HEK293 (cell line): ENCODE results near the gene FKBP8.

Source experiments
- BCL11A ChIP-seq: fragments of 450-650 bp; formaldehyde crosslinking; IDR thresholded peaks from 2 replicates; pipeline ENCODE4 v1.5.1; 2016; ENCODE audit warnings: low read depth, missing biosample characterization, missing genetic modification characterization
- HOXD13 ChIP-seq: sonication (generic); formaldehyde crosslinking; IDR thresholded peaks from 2 replicates; pipeline ENCODE4 v1.8.0; 2022; ENCODE audit warnings: missing genetic modification reagents, borderline replicate concordance
- IKZF3 ChIP-seq: fragments of 450-650 bp; IDR thresholded peaks from 2 replicates; pipeline ENCODE4 v1.5.0; 2018; ENCODE audit warnings: missing biosample characterization, mild to moderate bottlenecking, missing genetic modification characterization, moderate library complexity
- KLF16 ChIP-seq: fragments of 450-650 bp; formaldehyde crosslinking; IDR thresholded peaks from 2 replicates; pipeline ENCODE4 v1.5.1; 2017; ENCODE audit warnings: missing biosample characterization, missing genetic modification characterization
- MEIS1 ChIP-seq: sonication (generic); formaldehyde crosslinking; IDR thresholded peaks from 2 replicates; pipeline ENCODE4 v1.8.1; 2022; ENCODE audit warnings: missing genetic modification reagents, mild to moderate bottlenecking, borderline replicate concordance
- MYNN ChIP-seq: fragments of 450-650 bp; formaldehyde crosslinking; IDR thresholded peaks from 2 replicates; pipeline ENCODE4 v1.5.1; 2016; ENCODE audit warnings: missing biosample characterization, missing genetic modification characterization, borderline replicate concordance
- OSR2 ChIP-seq: fragments of 450-650 bp; formaldehyde crosslinking; IDR thresholded peaks from 2 replicates; pipeline ENCODE4 v1.5.1; 2016; ENCODE audit warnings: missing biosample characterization, missing genetic modification characterization
- ZBTB44 ChIP-seq: fragments of 450-650 bp; IDR thresholded peaks from 2 replicates; pipeline ENCODE4 v1.5.1; 2018; ENCODE audit warnings: missing biosample characterization, mild to moderate bottlenecking, missing genetic modification characterization
- ZBTB6 ChIP-seq: fragments of 450-650 bp; formaldehyde crosslinking; IDR thresholded peaks from 2 replicates; pipeline ENCODE4 v1.5.1; 2017; ENCODE audit warnings: missing biosample characterization, missing genetic modification characterization
- ZBTB7A ChIP-seq: fragments of 450-650 bp; formaldehyde crosslinking; IDR thresholded peaks from 2 replicates; pipeline ENCODE4 v1.5.1; 2016; ENCODE audit warnings: low read depth, missing biosample characterization, missing genetic modification characterization
- ZFP69B ChIP-seq: fragments of 450-650 bp; formaldehyde crosslinking; IDR thresholded peaks from 2 replicates; pipeline ENCODE4 v1.5.1; 2016; ENCODE audit warnings: missing biosample characterization, missing genetic modification characterization
- ZNF121 ChIP-seq: fragments of 450-650 bp; formaldehyde crosslinking; IDR thresholded peaks from 2 replicates; pipeline ENCODE4 v1.5.1; 2016; ENCODE audit warnings: missing biosample characterization, missing genetic modification characterization
- ZNF133 ChIP-seq: fragments of 450-650 bp; formaldehyde crosslinking; IDR thresholded peaks from 2 replicates; pipeline ENCODE4 v1.5.1; 2016; ENCODE audit warnings: missing biosample characterization, missing genetic modification characterization
- ZNF16 ChIP-seq: fragments of 450-650 bp; formaldehyde crosslinking; IDR thresholded peaks from 2 replicates; pipeline ENCODE4 v1.5.1; 2016; ENCODE audit warnings: low read depth, missing biosample characterization, missing genetic modification characterization
- ZNF169 ChIP-seq: fragments of 450-650 bp; formaldehyde crosslinking; IDR thresholded peaks from 2 replicates; pipeline ENCODE4 v1.5.1; 2016; ENCODE audit warnings: missing biosample characterization, missing genetic modification characterization
- ZNF221 ChIP-seq: fragments of 450-650 bp; formaldehyde crosslinking; IDR thresholded peaks from 2 replicates; pipeline ENCODE4 v1.5.1; 2017; ENCODE audit warnings: missing biosample characterization, missing genetic modification characterization, borderline replicate concordance
- ZNF248 ChIP-seq: fragments of 450-650 bp; formaldehyde crosslinking; IDR thresholded peaks from 2 replicates; pipeline ENCODE4 v1.5.1; 2017; ENCODE audit warnings: missing biosample characterization, missing genetic modification characterization
- ZNF341 ChIP-seq: fragments of 450-650 bp; formaldehyde crosslinking; IDR thresholded peaks from 2 replicates; pipeline ENCODE4; 2016; ENCODE audit warnings: low read depth, missing biosample characterization, missing genetic modification characterization
- ZNF529 ChIP-seq: fragments of 450-650 bp; formaldehyde crosslinking; IDR thresholded peaks from 2 replicates; pipeline ENCODE4 v1.5.1; 2017; ENCODE audit warnings: missing genetic modification characterization, missing biosample characterization; ENCODE audit not compliant: insufficient replicate concordance
- ZNF558 ChIP-seq: fragments of 450-650 bp; formaldehyde crosslinking; IDR thresholded peaks from 2 replicates; pipeline ENCODE4 v1.5.1; 2016; ENCODE audit warnings: missing biosample characterization, missing genetic modification characterization
- ZNF610 ChIP-seq: fragments of 450-650 bp; formaldehyde crosslinking; IDR thresholded peaks from 2 replicates; pipeline ENCODE4 v1.5.1; 2016; ENCODE audit warnings: missing biosample characterization, missing genetic modification characterization, borderline replicate concordance
- ZNF621 ChIP-seq: fragments of 450-650 bp; formaldehyde crosslinking; IDR thresholded peaks from 2 replicates; pipeline ENCODE4 v1.5.1; 2017; ENCODE audit warnings: missing biosample characterization, missing genetic modification characterization
- ZNF623 ChIP-seq: fragments of 450-650 bp; formaldehyde crosslinking; IDR thresholded peaks from 2 replicates; pipeline ENCODE4 v1.5.1; 2016; ENCODE audit warnings: missing biosample characterization, missing genetic modification characterization
- ZNF664 ChIP-seq: fragments of 450-650 bp; formaldehyde crosslinking; IDR thresholded peaks from 2 replicates; pipeline ENCODE4 v1.5.1; 2016; ENCODE audit warnings: missing biosample characterization, missing genetic modification characterization
- ZNF692 ChIP-seq: fragments of 450-650 bp; formaldehyde crosslinking; IDR thresholded peaks from 2 replicates; pipeline ENCODE4 v1.5.1; 2016; ENCODE audit warnings: missing biosample characterization, missing genetic modification characterization
- ZNF830 ChIP-seq: fragments of 450-650 bp; IDR thresholded peaks from 2 replicates; pipeline ENCODE4 v1.5.0; 2018; ENCODE audit warnings: missing biosample characterization, missing genetic modification characterization, low read depth, mild to moderate bottlenecking, moderate library complexity
- ZSCAN30 ChIP-seq: fragments of 450-650 bp; IDR thresholded peaks from 2 replicates; pipeline ENCODE4 v1.5.1; 2018; ENCODE audit warnings: missing biosample characterization, mild to moderate bottlenecking, missing genetic modification characterization, moderate library complexity
- TF ChIP-seq, protein P1 (sequence below): fragments of 450-650 bp; formaldehyde crosslinking; IDR thresholded peaks from 2 replicates; pipeline ENCODE4 v1.5.1; 2017; ENCODE audit warnings: missing biosample characterization, missing genetic modification characterization
- TF ChIP-seq, protein P2 (sequence below): fragments of 450-650 bp; formaldehyde crosslinking; IDR thresholded peaks from 2 replicates; pipeline ENCODE4 v1.5.1; 2016; ENCODE audit warnings: missing biosample characterization, missing genetic modification characterization
- TF ChIP-seq, protein P3 (sequence below): fragments of 450-650 bp; formaldehyde crosslinking; IDR thresholded peaks from 2 replicates; pipeline ENCODE4 v1.5.1; 2016; ENCODE audit warnings: missing biosample characterization, missing genetic modification characterization

The FKBP8 gene

DNA sequence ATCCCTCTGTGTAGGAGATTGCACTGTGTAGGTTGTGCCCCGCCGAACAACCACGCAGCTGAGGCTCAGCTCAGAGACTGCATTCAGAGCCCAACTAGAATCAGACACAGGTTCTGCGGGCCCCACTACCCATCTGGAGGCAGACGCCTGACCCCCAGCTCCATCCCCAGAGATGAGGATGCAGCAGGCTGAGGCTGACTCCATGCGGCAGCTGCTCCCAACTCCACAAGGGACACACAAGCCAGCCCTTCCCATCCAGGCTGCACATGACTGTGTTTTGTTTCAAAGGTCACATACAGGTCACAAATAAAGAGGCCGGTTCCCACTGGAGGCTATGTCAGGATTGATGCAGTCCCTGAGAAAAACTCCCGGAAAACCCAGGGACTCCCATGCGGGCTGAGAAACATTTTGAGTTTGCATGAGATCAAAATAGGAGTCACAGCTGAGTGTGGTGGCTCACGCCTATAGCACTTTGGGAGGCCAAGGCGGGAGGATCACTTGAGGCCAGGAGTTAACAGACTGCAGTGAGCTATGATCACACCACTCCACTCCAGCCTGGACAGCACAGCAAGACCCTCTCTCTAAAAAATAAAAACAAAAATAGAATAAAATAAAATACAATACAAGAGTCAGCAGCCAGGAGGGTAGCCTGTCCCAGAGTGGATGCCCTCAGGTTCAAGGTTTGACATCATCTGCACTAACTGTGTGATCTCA, 35.5 kb downstream of the FKBP8 start (continued):
- TF ChIP-seq, protein P1, sequence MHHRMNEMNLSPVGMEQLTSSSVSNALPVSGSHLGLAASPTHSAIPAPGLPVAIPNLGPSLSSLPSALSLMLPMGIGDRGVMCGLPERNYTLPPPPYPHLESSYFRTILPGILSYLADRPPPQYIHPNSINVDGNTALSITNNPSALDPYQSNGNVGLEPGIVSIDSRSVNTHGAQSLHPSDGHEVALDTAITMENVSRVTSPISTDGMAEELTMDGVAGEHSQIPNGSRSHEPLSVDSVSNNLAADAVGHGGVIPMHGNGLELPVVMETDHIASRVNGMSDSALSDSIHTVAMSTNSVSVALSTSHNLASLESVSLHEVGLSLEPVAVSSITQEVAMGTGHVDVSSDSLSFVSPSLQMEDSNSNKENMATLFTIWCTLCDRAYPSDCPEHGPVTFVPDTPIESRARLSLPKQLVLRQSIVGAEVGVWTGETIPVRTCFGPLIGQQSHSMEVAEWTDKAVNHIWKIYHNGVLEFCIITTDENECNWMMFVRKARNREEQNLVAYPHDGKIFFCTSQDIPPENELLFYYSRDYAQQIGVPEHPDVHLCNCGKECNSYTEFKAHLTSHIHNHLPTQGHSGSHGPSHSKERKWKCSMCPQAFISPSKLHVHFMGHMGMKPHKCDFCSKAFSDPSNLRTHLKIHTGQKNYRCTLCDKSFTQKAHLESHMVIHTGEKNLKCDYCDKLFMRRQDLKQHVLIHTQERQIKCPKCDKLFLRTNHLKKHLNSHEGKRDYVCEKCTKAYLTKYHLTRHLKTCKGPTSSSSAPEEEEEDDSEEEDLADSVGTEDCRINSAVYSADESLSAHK (tag by site-specific recombination): no peak
- TF ChIP-seq ZNF692: peak; percentile 70
- no peak for TF ChIP-seq ZNF610 (tag by site-specific recombination)
- TF ChIP-seq ZNF169 (tag by site-specific recombination): no peak
- TF ChIP-seq ZNF248 (tag by site-specific recombination): no peak
- TF ChIP-seq ZNF121: peak; percentile 94
- TF ChIP-seq ZSCAN30: no peak
- no peak for TF ChIP-seq ZNF664 (tag by site-specific recombination)
- TF ChIP-seq ZNF558 (tag by site-specific recombination): no peak
- TF ChIP-seq OSR2 (tag by site-specific recombination): no peak
- TF ChIP-seq ZBTB6 (tag by site-specific recombination): no peak
- TF ChIP-seq ZNF623 (tag by site-specific recombination): no peak
- TF ChIP-seq ZNF221 (tag by site-specific recombination): no peak
- no peak for TF ChIP-seq HOXD13
- no peak for TF ChIP-seq ZNF621 (tag by site-specific recombination)
- TF ChIP-seq, protein P2, sequence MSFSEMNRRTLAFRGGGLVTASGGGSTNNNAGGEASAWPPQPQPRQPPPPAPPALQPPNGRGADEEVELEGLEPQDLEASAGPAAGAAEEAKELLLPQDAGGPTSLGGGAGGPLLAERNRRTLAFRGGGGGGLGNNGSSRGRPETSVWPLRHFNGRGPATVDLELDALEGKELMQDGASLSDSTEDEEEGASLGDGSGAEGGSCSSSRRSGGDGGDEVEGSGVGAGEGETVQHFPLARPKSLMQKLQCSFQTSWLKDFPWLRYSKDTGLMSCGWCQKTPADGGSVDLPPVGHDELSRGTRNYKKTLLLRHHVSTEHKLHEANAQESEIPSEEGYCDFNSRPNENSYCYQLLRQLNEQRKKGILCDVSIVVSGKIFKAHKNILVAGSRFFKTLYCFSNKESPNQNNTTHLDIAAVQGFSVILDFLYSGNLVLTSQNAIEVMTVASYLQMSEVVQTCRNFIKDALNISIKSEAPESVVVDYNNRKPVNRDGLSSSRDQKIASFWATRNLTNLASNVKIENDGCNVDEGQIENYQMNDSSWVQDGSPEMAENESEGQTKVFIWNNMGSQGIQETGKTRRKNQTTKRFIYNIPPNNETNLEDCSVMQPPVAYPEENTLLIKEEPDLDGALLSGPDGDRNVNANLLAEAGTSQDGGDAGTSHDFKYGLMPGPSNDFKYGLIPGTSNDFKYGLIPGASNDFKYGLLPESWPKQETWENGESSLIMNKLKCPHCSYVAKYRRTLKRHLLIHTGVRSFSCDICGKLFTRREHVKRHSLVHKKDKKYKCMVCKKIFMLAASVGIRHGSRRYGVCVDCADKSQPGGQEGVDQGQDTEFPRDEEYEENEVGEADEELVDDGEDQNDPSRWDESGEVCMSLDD (tag by site-specific recombination): no peak
- no peak for TF ChIP-seq MEIS1 (CRISPR knock-in tag)
- TF ChIP-seq, protein P3, sequence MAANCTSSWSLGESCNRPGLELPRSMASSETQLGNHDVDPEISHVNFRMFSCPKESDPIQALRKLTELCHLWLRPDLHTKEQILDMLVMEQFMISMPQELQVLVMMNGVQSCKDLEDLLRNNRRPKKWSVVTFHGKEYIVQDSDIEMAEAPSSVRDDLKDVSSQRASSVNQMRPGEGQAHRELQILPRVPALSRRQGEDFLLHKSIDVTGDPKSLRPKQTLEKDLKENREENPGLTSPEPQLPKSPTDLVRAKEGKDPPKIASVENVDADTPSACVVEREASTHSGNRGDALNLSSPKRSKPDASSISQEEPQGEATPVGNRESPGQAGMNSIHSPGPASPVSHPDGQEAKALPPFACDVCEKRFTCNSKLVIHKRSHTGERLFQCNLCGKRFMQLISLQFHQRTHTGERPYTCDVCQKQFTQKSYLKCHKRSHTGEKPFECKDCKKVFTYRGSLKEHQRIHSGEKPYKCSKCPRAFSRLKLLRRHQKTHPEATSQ (tag by site-specific recombination): no peak
- no peak for TF ChIP-seq ZBTB7A (tag by site-specific recombination)
- TF ChIP-seq ZNF341: 0 out of 2 replicates have a peak, but pooled peaks have one; percentile 7
- TF ChIP-seq ZNF830: no peak
- no peak for TF ChIP-seq ZBTB44 (tag by site-specific recombination)
- no peak for TF ChIP-seq MYNN
- TF ChIP-seq ZFP69B (tag by site-specific recombination): peak; percentile 64; the same call in 1 of the 2 replicates
- no peak for TF ChIP-seq ZNF529 (tag by site-specific recombination)
- no peak for TF ChIP-seq IKZF3 (tag by site-specific recombination)
- no peak for TF ChIP-seq ZNF16 (tag by site-specific recombination)
- TF ChIP-seq BCL11A (tag by site-specific recombination): no peak
- no peak for TF ChIP-seq ZNF133 (tag by site-specific recombination)
- TF ChIP-seq KLF16 (tag by site-specific recombination): no peak
